H1 (cell line): Measurements from ENCODE around the gene IFI16. TPM values are rescaled to one million over a fixed set of nuclear protein-coding genes. Genes with fewer than 3 reads are reported as not detected.

Experiments used
- CHD1 ChIP-seq: IDR thresholded peaks from 2 replicates; pipeline ENCODE4 v1.6.1; 2012; ENCODE audit warnings: low read depth, low read length, improper control_type of control experiment
- FOSL1 ChIP-seq: IDR thresholded peaks from 2 replicates; pipeline ENCODE4 v1.6.1; 2011; ENCODE audit warnings: mild to moderate bottlenecking, low read depth, low read length, moderate library complexity; ENCODE audit not compliant: insufficient read depth
- SP1 ChIP-seq: IDR thresholded peaks from 2 replicates; pipeline ENCODE4 v1.6.1; 2011; ENCODE audit warnings: low read depth, low read length
- polyA plus RNA-seq, 7 experiments: library from polyadenylated mRNA; depleted of rRNA in 3 of 7; stranded (reverse) in 5 of 7; unstranded in 2 of 7; fragments of >200 nt in 5 of 7; fragments of 200-250 nt in 2 of 7; gene quantifications; 1 replicate in 5 of 7; 2 replicates in 1 of 7; 4 replicates in 1 of 7; pipeline versions ENCODE4 v1.2.1 to v1.2.3, GENCODE V29; 2011 to 2013; ENCODE audit warnings: missing spikeins in 2 of 7, mixed read lengths in 2 of 7
- total RNA-seq: library from RNA; stranded (reverse); fragmentation: NEBNext Ultra II Directional; extraction: Animal tissue kit (Norgen Biotek cat#: 25700); gene quantifications from 2 replicates; pipeline ENCODE4 v1.2.1, GENCODE V29; 2021

The IFI16 gene
- total and polyA plus RNA-seq, 2 of the 8 experiments (the other 6 are each of a cell fraction or from before 2014, with no cell fraction given), result 0.63 to 0.74 TPM

DNA sequence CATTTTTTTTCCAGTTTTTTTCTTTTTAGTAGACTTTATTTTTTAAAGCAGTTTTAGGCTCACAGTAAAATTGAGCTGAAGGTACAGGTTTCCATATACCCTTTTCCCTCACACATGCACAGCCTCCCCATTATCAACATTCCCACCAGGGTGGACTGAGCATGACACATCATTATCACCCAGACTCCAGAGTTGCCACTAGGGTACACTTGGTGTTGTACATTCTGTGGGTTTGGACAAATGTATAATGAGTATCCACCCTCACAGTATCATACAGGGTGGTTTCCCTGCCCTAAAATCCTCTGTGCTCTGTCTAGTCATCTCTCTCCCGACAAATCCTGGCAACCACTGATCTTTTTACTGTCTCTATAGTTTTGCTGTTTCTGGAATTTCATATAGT lies 69.8 kb downstream of the IFI16 start (continued):
- TF ChIP-seq FOSL1 (no peak), CHD1 (no peak), SP1 (no peak)
